Measurements from ENCODE around the gene ZBTB16. TPM values are rescaled to one million over a fixed set of nuclear protein-coding genes. Genes with fewer than 3 reads are reported as not detected.

The ZBTB16 gene
- total RNA-seq, 4 donors from 2014 or later = 10.4 to 137 (median 18.8) TPM

DNA sequence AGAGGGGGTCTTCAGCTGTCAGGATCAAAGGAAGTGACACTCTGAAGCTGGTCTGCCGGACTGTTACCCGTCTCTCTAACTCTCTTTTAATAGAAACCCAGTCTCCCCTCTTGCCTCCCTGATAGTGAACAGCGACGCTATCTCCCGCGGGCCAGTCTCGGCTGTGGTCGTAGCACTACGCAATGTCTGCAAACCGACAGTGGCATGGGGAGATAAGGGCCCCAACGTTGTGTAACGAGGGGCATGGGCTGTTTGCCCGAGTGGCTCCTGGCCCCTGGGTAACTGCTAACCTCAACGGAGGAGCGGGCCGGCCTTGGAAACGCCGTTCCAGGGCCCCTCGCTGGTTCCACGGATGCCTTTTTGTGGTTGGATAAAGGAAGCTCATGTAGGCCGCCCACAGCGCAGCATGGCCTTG lies 23.3 kb downstream of the ZBTB16 start:
- WGBS, 2 donors = 75 to 79% methylated on average over 18 to 22 of the region's 22 CpGs
- no peak for TF ChIP-seq POLR2A (IDR thresholded peaks at IDR 0.05)
- peaks cover 0 to 71% (median 0%) of the 10 kb centered on the region in 3 donors for H3K36me3 ChIP-seq
- peaks cover 22 to 100% (median 63%) of the 10 kb centered on the region in 3 donors for H3K4me1 ChIP-seq
- H3K9me3 ChIP-seq = no peaks in the 10 kb centered on the region
- peak overlapping the region in 1 of 4 donors; percentile 25 for H3K4me3 ChIP-seq
- intact Hi-C loops (cut with DNase I) = no loop called here
- H3K27ac ChIP-seq = peak overlapping the region; percentile 23 to 67 (median 34)
- DNase-seq = no peak
- no peaks in the 10 kb centered on the region for H3K27me3 ChIP-seq

DNA sequence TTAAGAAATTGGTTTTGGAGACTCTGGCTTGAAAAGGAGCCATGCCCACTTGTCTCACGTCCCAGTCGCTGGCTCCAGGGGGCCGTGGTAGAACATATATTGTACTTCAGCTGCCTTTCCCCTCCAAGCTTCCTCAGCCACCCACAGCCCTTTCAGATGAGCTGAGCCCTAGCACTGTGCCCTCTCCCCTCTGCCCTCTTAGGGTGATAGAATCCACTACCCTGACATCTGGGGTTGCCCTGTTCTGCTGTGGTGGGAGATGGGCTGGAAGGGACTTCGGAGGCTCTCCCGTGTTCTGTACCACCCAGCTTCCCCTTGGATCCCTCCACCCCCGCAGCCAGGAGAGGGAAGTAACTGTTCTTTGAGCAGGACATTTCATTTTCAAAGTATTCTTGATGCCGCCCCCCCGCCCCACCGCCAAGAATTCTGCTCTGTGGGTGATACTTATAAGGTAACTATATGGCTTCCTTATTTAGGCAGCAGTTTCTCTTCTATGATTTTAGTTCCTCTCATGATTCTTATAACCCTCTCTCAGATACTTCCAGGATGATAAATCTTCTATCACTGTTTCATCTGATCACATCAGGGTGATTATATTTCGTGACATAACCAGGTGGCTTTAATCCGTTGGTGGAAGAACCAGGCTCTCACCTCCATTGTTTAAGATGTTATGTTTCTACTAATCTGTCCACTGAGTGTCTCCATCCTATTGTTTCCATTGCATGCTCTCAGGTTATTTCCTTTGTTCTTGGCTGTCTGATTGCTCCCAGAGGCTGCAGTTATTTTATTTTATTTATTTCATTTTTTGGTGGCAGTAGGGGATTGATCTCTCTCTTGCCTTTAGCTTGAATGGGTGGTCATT lies 24.1 kb downstream of the ZBTB16 start:
- intact Hi-C loops (cut with DNase I) = no loop called here
- no peak for DNase-seq
- 77 to 78% methylated on average over 7 to 11 of the region's 11 CpGs for WGBS, 2 donors
- Histone ChIP-seq H3K9me3 (no peaks in the 10 kb centered on the region), H3K27me3 (no peaks in the 10 kb centered on the region), H3K4me1 (peaks cover 22 to 100% (median 60%) of the 10 kb centered on the region in 3 donors), H3K36me3 (peaks cover 0 to 68% (median 0%) of the 10 kb centered on the region in 3 donors), H3K4me3 (peak overlapping the region in 1 of 4 donors; percentile 14), H3K27ac (peak overlapping the region in 3 of 4 donors; percentile 6 to 67 (median 53))
- TF ChIP-seq POLR2A (IDR thresholded peaks at IDR 0.05) = no peak
- TF ChIP-seq, protein P1, sequence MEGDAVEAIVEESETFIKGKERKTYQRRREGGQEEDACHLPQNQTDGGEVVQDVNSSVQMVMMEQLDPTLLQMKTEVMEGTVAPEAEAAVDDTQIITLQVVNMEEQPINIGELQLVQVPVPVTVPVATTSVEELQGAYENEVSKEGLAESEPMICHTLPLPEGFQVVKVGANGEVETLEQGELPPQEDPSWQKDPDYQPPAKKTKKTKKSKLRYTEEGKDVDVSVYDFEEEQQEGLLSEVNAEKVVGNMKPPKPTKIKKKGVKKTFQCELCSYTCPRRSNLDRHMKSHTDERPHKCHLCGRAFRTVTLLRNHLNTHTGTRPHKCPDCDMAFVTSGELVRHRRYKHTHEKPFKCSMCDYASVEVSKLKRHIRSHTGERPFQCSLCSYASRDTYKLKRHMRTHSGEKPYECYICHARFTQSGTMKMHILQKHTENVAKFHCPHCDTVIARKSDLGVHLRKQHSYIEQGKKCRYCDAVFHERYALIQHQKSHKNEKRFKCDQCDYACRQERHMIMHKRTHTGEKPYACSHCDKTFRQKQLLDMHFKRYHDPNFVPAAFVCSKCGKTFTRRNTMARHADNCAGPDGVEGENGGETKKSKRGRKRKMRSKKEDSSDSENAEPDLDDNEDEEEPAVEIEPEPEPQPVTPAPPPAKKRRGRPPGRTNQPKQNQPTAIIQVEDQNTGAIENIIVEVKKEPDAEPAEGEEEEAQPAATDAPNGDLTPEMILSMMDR (IDR thresholded peaks at IDR 0.05) = no peak

DNA sequence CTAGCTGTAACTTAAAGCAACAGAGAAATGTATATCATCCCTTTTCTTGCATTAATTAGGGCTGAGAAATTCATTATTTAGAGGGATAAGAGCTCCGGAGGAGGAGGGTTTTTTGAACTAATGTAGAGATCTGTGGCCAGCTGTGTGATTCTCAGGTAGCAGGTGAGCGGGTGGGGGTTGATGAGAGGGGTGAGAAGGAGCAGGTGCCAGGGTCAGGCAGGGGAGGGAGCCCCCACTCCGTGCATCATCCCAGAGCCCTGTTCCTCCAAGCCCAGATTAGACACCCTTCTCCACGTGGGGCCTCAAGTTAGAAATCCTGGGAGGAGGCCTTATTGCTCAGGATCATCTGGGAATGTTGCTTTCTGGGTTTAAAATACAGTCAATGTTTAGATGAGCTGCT lies 24.9 kb downstream of the ZBTB16 start:
- Histone ChIP-seq H3K27me3 (no peaks in the 10 kb centered on the region), H3K9me3 (no peaks in the 10 kb centered on the region), H3K36me3 (peaks cover 0 to 72% (median 0%) of the 10 kb centered on the region in 3 donors), H3K27ac (peak overlapping the region in 3 of 4 donors; percentile 6 to 29 (median 18)), H3K4me1 (peaks cover 18 to 100% (median 58%) of the 10 kb centered on the region in 3 donors), H3K4me3 (no peak overlapping the region)
- intact Hi-C loops (cut with DNase I) = no loop called here
- DNase-seq = no peak
- WGBS, 2 donors = 48 to 52% methylated on average over 3 to 4 of the region's 4 CpGs
- TF ChIP-seq, protein P1 (IDR thresholded peaks at IDR 0.05) = no peak
- TF ChIP-seq POLR2A (IDR thresholded peaks at IDR 0.05) = no peak

DNA sequence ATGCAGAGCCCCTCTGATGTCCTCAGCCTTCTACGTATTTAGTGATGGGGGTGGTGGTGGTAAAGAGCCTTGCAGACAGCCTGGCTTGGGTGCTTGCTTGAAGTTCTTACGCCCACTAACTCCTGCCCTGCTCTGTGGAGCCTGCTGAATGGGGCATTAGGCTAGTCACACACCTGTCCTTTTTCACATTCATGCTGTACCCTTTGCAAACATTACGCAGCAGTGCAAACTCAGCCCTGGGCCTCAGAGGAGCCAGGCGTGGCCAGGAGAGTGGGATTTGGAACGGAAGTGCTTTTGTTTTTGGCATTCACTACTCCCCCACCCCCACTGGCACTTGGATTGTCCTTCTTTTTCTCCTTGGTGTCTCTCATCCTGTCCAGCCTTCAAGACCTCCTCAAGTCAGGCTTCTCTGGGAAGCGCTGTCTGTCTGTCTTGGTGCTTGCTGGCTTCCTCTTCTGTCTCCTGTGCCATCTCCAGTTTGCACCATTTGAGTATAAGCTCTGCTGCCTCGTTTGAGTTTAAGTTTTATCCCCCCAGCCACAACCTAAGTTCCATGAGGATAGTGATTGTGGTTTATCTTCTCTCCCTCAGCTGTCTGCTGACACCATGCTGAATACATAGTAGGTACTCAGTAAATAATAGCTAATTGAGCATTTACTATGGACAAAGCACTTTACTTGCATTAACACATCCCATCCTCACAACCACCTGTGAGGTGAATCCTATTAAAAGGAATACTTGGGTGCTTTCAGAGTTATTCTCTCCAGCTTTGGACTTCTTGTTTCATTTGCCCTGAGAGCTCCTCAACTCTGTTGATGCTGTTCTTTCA lies 26.7 kb downstream of the ZBTB16 start:
- Histone ChIP-seq H3K4me1 (peaks cover 14 to 100% (median 63%) of the 10 kb centered on the region in 3 donors), H3K36me3 (peaks cover 0 to 77% (median 0%) of the 10 kb centered on the region in 3 donors), H3K9me3 (no peaks in the 10 kb centered on the region), H3K27me3 (no peaks in the 10 kb centered on the region), H3K27ac (peak overlapping the region in 2 of 4 donors; percentile 7 to 8), H3K4me3 (peak overlapping the region in 1 of 4 donors; percentile 15)
- intact Hi-C loops (cut with DNase I) = no loop called here
- TF ChIP-seq POLR2A (IDR thresholded peaks at IDR 0.05) = no peak
- TF ChIP-seq, protein P1 (IDR thresholded peaks at IDR 0.05) = no peak
- DNase-seq = no peak
- WGBS, 2 donors = 55 to 66% methylated on average over 4 to 7 of the region's 7 CpGs

DNA sequence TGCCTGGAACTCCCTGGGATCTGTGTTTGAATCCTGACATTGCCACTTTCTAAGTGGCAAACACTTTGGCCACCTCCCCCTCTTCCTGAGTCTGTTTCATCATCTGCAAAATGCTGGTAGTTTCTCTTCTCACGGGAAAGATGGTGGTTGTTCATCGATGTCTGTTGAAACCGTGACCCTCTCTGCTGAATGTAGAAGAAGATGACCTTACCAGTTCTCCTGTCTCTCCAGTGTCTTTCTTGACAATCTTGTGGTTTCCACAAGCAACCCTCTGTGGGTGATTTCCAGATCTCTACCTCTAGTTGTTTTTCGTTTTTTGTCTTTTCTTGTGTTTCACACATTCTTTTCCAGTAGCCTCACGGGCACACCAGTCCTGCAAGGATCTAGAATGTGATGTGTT lies 27.5 kb downstream of the ZBTB16 start:
- no peaks in the 10 kb centered on the region for H3K9me3 ChIP-seq
- H3K4me3 ChIP-seq = no peak overlapping the region
- DNase-seq = no peak
- no peaks in the 10 kb centered on the region for H3K27me3 ChIP-seq
- TF ChIP-seq, protein P1 (IDR thresholded peaks at IDR 0.05) = no peak
- no peak for TF ChIP-seq POLR2A (IDR thresholded peaks at IDR 0.05)
- intact Hi-C loops (cut with DNase I) = no loop called here
- peaks cover 11 to 100% (median 64%) of the 10 kb centered on the region in 3 donors for H3K4me1 ChIP-seq
- WGBS, 2 donors = 77 to 81% methylated on average over 5 of the region's 5 CpGs
- H3K27ac ChIP-seq = no peak overlapping the region
- peaks cover 0 to 77% (median 0%) of the 10 kb centered on the region in 3 donors for H3K36me3 ChIP-seq

All from esophagus squamous epithelium (tissue), 5 donors.